OCI-LY1 (cell line): ENCODE data around the gene AGAP1.

Experiments
- H2AFZ ChIP-seq: fragments of 200-600 bp; sonication (generic), shearing (Covaris generic); 2 replicates; pipeline ENCODE4 v1.6.0; 2014; ENCODE audit warnings: antibody characterized with exemption, mild to moderate bottlenecking, low read length
- H3F3A ChIP-seq: fragments of 200-600 bp; sonication (generic), shearing (Covaris generic); 2 replicates; pipeline ENCODE4 v1.6.0; 2014; ENCODE audit warnings: mild to moderate bottlenecking, antibody characterized with exemption, low read length, moderate library complexity; ENCODE audit not compliant: insufficient read depth
- H3K27ac ChIP-seq: fragments of 200-600 bp; sonication (generic); 2 replicates; pipeline ENCODE4 v1.5.1; 2014; ENCODE audit warnings: low read length, mixed run types, mild to moderate bottlenecking, low read depth; ENCODE audit not compliant: poor library complexity, severe bottlenecking
- H3K27me3 ChIP-seq: fragments of 200-600 bp; sonication (generic); 2 replicates; pipeline ENCODE4 v1.6.0; 2014; ENCODE audit warnings: antibody characterized with exemption, mild to moderate bottlenecking, low read length, moderate library complexity; ENCODE audit not compliant: insufficient read depth
- H3K36me3 ChIP-seq: fragments of 200-600 bp; sonication (generic); 2 replicates; pipeline ENCODE4 v1.6.1; 2014; ENCODE audit warnings: mild to moderate bottlenecking, antibody characterized with exemption, low read length, moderate library complexity, mixed read lengths; ENCODE audit not compliant: insufficient read depth
- H3K4me1 ChIP-seq: fragments of 200-600 bp; sonication (generic); 2 replicates; pipeline ENCODE4 v1.5.1; 2014; ENCODE audit warnings: mild to moderate bottlenecking, low read length, moderate library complexity; ENCODE audit not compliant: insufficient read depth, severe bottlenecking
- H3K4me2 ChIP-seq: fragments of 200-600 bp; sonication (generic), shearing (Covaris generic); 2 replicates; pipeline ENCODE4 v1.6.1; 2014; ENCODE audit warnings: low read length
- H3K4me3 ChIP-seq: fragments of 200-600 bp; sonication (generic); 2 replicates; pipeline ENCODE4 v1.5.1; 2014; ENCODE audit warnings: low read length, low read depth, mild to moderate bottlenecking, mixed read lengths; ENCODE audit not compliant: poor library complexity, severe bottlenecking
- H3K79me2 ChIP-seq: fragments of 200-600 bp; shearing (Covaris generic); 2 replicates; pipeline ENCODE4 v1.6.1; 2016; ENCODE audit warnings: mixed run types, low read length, mixed read lengths; ENCODE audit not compliant: insufficient read depth
- H3K9ac ChIP-seq: fragments of 200-600 bp; sonication (generic), shearing (Covaris generic); 2 replicates; pipeline ENCODE4 v1.6.1; 2014; ENCODE audit warnings: mild to moderate bottlenecking, low read length, mixed read lengths
- H3K9me2 ChIP-seq: fragments of 200-600 bp; sonication (generic), shearing (Covaris generic); 2 replicates; pipeline ENCODE4 v1.6.1; 2014; ENCODE audit warnings: low read depth, mild to moderate bottlenecking, low read length, mixed read lengths
- H3K9me3 ChIP-seq: fragments of 200-600 bp; shearing (Covaris generic); 2 replicates; pipeline ENCODE4 v1.6.1; 2014; ENCODE audit warnings: low read length, mixed read lengths
- H4K20me1 ChIP-seq: fragments of 200-600 bp; sonication (generic), shearing (Covaris generic); 2 replicates; pipeline ENCODE4 v1.6.0; 2016; ENCODE audit warnings: mild to moderate bottlenecking, low read length; ENCODE audit not compliant: insufficient read depth
- EZH2 ChIP-seq: fragments of 200-600 bp; sonication (generic), shearing (Covaris generic); IDR thresholded peaks from 2 replicates; pipeline ENCODE4 v1.8.0; 2017; ENCODE audit warnings: borderline replicate concordance, mixed run types, mild to moderate bottlenecking, antibody characterized with exemption, low read length, moderate library complexity, mixed read lengths
- TF ChIP-seq, protein P1 (sequence below): fragments of 200-600 bp; sonication (generic), shearing (Covaris generic); IDR thresholded peaks from 2 replicates; pipeline ENCODE4 v1.5.1; 2017; ENCODE audit warnings: mild to moderate bottlenecking, antibody characterized with exemption, low read length, moderate library complexity, mixed read lengths

Gene AGAP1

DNA sequence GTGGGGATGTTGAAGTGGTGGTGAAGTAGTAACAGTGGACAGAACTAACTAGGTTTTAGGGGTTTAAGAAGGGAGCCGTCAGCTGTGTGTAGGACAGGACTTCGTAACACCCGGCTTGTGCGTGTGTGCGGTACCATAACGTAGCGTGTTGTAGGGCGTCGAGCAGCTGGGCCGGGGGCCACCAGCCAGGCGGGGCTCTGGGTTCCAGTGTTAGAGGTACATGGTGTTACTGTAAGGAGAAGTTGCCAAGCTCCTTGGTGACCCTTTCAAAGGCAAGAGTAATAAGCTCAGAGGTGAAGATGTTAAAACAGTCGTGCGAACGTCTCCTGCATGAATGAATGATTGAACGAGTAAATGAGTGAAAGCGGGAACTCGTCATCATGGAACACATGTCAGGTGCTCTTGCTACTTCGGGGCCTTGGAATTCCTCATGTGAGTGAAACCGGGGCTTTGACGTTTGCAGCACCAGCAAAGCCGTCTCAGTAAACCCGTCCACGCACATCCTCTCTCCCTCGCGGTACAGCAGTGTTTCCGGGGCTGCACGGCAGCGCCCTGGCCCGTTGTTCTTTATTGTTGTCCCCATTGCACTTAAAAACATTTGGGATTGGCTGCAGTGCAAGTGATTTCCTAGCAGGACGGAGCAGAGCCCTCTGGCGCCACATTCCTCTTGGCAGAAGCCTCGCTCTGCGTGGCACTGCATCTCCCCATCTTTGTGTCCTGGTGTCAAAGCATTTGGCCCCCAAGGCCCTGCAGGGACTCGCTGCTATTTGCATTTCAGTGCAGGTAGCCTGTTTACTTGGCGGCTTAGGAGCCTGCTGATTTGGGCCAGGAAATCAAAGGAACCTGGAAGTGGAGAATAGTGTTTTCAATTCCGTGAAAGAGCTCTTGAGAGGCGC, 559.3 kb downstream of the AGAP1 start:
- Histone ChIP-seq H4K20me1 (no peaks in the 10 kb centered on the region), H3K4me1 (no peaks in the 10 kb centered on the region), H3K4me3 (no peak overlapping the region), H3K36me3 (no peaks in the 10 kb centered on the region), H3K9me2 (no peaks in the 10 kb centered on the region), H3K27me3 (0 out of 2 replicates have a peak, but pooled peaks cover 4% of the 10 kb centered on the region), H2AFZ (no peak overlapping the region), H3K9me3 (no peaks in the 10 kb centered on the region), H3K79me2 (no peaks in the 10 kb centered on the region), H3K9ac (no peak overlapping the region), H3K27ac (no peak overlapping the region), H3K4me2 (no peak overlapping the region), H3F3A (no peaks in the 10 kb centered on the region)
- TF ChIP-seq, protein P1, sequence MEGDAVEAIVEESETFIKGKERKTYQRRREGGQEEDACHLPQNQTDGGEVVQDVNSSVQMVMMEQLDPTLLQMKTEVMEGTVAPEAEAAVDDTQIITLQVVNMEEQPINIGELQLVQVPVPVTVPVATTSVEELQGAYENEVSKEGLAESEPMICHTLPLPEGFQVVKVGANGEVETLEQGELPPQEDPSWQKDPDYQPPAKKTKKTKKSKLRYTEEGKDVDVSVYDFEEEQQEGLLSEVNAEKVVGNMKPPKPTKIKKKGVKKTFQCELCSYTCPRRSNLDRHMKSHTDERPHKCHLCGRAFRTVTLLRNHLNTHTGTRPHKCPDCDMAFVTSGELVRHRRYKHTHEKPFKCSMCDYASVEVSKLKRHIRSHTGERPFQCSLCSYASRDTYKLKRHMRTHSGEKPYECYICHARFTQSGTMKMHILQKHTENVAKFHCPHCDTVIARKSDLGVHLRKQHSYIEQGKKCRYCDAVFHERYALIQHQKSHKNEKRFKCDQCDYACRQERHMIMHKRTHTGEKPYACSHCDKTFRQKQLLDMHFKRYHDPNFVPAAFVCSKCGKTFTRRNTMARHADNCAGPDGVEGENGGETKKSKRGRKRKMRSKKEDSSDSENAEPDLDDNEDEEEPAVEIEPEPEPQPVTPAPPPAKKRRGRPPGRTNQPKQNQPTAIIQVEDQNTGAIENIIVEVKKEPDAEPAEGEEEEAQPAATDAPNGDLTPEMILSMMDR, result no peak

DNA sequence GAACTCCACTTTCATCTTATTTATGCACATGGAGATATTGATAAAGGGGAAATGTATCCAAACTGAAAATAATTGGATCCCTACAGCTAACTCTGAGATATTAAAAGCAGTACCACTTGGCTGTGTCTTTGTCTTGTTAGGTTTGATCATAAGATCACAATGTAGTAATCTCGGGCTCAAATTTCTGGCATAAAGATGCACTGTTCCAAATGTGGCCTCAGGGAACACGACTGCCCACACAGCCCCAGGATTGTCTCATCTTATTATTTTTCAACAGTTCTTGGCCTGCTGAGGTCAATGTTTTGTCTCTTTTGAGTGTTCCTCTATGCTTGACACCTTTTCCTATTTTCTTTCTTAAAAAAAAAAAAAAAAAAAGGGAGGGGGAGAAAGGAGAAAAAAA, 560.3 kb downstream of the AGAP1 start:
- Histone ChIP-seq H3K79me2 (no peaks in the 10 kb centered on the region), H3K4me2 (no peak overlapping the region), H4K20me1 (no peaks in the 10 kb centered on the region), H3K27me3 (no peaks in the 10 kb centered on the region), H3K9me3 (no peaks in the 10 kb centered on the region), H2AFZ (no peak overlapping the region), H3K9me2 (no peaks in the 10 kb centered on the region), H3K27ac (no peak overlapping the region), H3K4me1 (no peaks in the 10 kb centered on the region), H3F3A (no peaks in the 10 kb centered on the region), H3K9ac (no peak overlapping the region), H3K4me3 (no peak overlapping the region), H3K36me3 (no peaks in the 10 kb centered on the region)
- TF ChIP-seq, protein P1, result no peak
- TF ChIP-seq EZH2, result no peak

DNA sequence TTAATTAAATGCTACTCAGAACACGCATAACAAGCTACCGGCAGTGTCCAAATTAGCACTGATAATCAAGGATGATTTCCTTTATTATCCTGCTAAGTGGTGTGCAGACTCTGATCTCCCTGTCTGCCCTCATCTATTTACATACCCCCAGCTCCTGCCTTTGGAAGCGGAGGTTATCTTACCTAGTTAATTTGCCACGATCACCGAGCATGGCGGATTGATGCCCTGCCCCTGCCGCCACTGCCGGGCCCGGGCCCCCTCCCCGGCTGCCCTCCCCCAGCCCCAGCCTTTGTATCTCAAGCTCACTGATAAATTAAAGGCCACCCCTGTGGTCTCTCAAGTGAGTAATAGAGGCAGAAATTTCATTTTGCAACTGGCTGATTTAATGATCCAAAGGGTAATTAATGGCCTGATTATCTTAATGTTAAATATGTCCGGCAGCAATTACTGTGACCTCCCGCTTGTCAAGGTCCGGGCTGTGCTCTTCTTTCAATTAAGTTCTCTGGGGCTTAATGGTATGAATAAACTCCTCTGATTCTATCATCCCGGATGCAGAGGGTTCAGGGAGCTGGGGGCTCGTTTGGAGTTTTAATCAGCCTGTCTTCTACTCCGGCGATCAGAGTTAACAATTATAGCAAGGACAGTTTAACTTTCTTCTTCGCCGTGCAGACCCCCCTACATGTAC, 560.9 kb downstream of the AGAP1 start:
- H3K27ac ChIP-seq, result no peak overlapping the region
- no peak overlapping the region for H3K4me2 ChIP-seq
- no peak overlapping the region for H3K4me3 ChIP-seq
- H3K27me3 ChIP-seq, result no peaks in the 10 kb centered on the region
- no peaks in the 10 kb centered on the region for H3K9me3 ChIP-seq
- no peaks in the 10 kb centered on the region for H3K4me1 ChIP-seq
- no peak overlapping the region for H2AFZ ChIP-seq
- H3K9me2 ChIP-seq, result no peaks in the 10 kb centered on the region
- no peaks in the 10 kb centered on the region for H3K36me3 ChIP-seq
- no peaks in the 10 kb centered on the region for H3F3A ChIP-seq
- no peaks in the 10 kb centered on the region for H3K79me2 ChIP-seq
- H3K9ac ChIP-seq, result no peak overlapping the region
- no peaks in the 10 kb centered on the region for H4K20me1 ChIP-seq
- TF ChIP-seq, protein P1, result no peak
- no peak for TF ChIP-seq EZH2
